Naive thymus-derived CD4-positive, alpha-beta T cell (primary cell): ENCODE measurements around the gene DNM3. TPM values are rescaled to one million over a fixed set of nuclear protein-coding genes. Genes with fewer than 3 reads are reported as not detected.
A peak's percentile ranks its signal among the peaks of the same experiment; 100 is the strongest.

ENCODE experiments used
- ATAC-seq: fragments of 150-1000 bp; cut with Tn5 transposase; 2 replicates; pipeline ENCODE4 v1.10.0; 2021; ENCODE audit warnings: mild to moderate bottlenecking, moderate library complexity
- CTCF ChIA-PET: fragments of 350-600 bp; sonication (Branson Sonifier 250); formaldehyde crosslinking; loops from one replicate; lab custom pipeline; 2021; ENCODE audit warnings: antibody characterized with exemption; lab: Charles Lee
- POLR2A ChIA-PET: fragments of 350-600 bp; sonication (Branson Sonifier 250); formaldehyde crosslinking; loops from one replicate; lab custom pipeline; 2021; ENCODE audit warnings: antibody characterized with exemption, inconsistent platforms; lab: Charles Lee
- DNase-seq, 9 donors: peaks; one replicate each; pipeline versions ENCODE4 v3.0.0 to v3.0.0-alpha.2; 2020 to 2022; ENCODE audit warnings: mixed read lengths in 1 of 9
- H3K27ac ChIP-seq: one replicate; pipeline ENCODE4 v1.7.0; 2013; ENCODE audit warnings: mild to moderate bottlenecking, low read depth, low read length, moderate library complexity
- H3K27me3 ChIP-seq, 2 donors: one replicate each; pipeline ENCODE4 v1.7.0; 2013; ENCODE audit warnings: low read length in 2 of 2, mild to moderate bottlenecking in 2 of 2, moderate library complexity in 2 of 2; ENCODE audit not compliant: control insufficient read depth in 2 of 2, insufficient read depth in 2 of 2
- H3K36me3 ChIP-seq, 3 experiments: 1 replicate in 2 of 3; 2 replicates in 1 of 3; pipeline ENCODE4 v1.7.0; 2013; ENCODE audit warnings: low read length in 3 of 3, mild to moderate bottlenecking in 3 of 3, moderate library complexity in 1 of 3; ENCODE audit not compliant: insufficient read depth in 3 of 3, control insufficient read depth in 2 of 3
- H3K4me1 ChIP-seq, 2 donors: one replicate each; pipeline ENCODE4 v1.7.0; 2013; ENCODE audit warnings: low read length in 2 of 2, mild to moderate bottlenecking in 2 of 2, moderate library complexity in 1 of 2; ENCODE audit not compliant: control insufficient read depth in 2 of 2, insufficient read depth in 2 of 2
- H3K4me3 ChIP-seq: 2 replicates; pipeline ENCODE4 v1.7.0; 2013; ENCODE audit warnings: mild to moderate bottlenecking, low read length
- H3K9me3 ChIP-seq, 3 experiments: 1 replicate in 2 of 3; 2 replicates in 1 of 3; pipeline ENCODE4 v1.7.0; 2013; ENCODE audit warnings: low read length in 3 of 3; ENCODE audit not compliant: control insufficient read depth in 2 of 3
- H3K27ac Mint-ChIP-seq, 9 donors: one replicate each; pipeline ENCODE4 v1.8.0; 2020 to 2022; ENCODE audit warnings: mixed read lengths in 9 of 9, mild to moderate bottlenecking in 8 of 9, moderate library complexity in 5 of 9, inconsistent platforms in 2 of 9
- H3K27me3 Mint-ChIP-seq, 5 donors: one replicate each; pipeline ENCODE4 v1.8.0; 2021 to 2022; ENCODE audit warnings: mixed read lengths in 5 of 5, mild to moderate bottlenecking in 1 of 5
- H3K36me3 Mint-ChIP-seq, 5 donors: one replicate each; pipeline ENCODE4 v1.8.0; 2020 to 2022; ENCODE audit warnings: mixed read lengths in 5 of 5, mild to moderate bottlenecking in 3 of 5, inconsistent platforms in 1 of 5
- H3K4me1 Mint-ChIP-seq, 7 donors: one replicate each; pipeline ENCODE4 v1.8.0; 2020 to 2022; ENCODE audit warnings: mixed read lengths in 7 of 7, mild to moderate bottlenecking in 3 of 7, inconsistent platforms in 1 of 7
- H3K4me3 Mint-ChIP-seq, 10 donors: one replicate each; pipeline ENCODE4 v1.8.0; 2020 to 2022; ENCODE audit warnings: mild to moderate bottlenecking in 10 of 10, mixed read lengths in 10 of 10, moderate library complexity in 6 of 10, inconsistent platforms in 2 of 10
- H3K9me3 Mint-ChIP-seq, 11 donors: one replicate each; pipeline ENCODE4 v1.8.0; 2020 to 2022; ENCODE audit warnings: mixed read lengths in 11 of 11, mild to moderate bottlenecking in 4 of 11, inconsistent platforms in 1 of 11, moderate library complexity in 1 of 11
- intact Hi-C, 2 donors: fragments of 100-400 bp; cut with micrococcal nuclease; formaldehyde crosslinking; loops; one replicate each; pipeline ENCODE4 v1.15.1; 2023
- polyA plus RNA-seq, 2 donors: library from polyadenylated mRNA; unstranded; fragments of 300-500 nt; fragmentation: Illumina TruSeq; gene quantifications; one replicate each; pipeline ENCODE4 v1.2.3, GENCODE V29; 2021
- total RNA-seq, 6 experiments: library from RNA in 5 of 6; stranded (reverse) in 5 of 6; gene quantifications; 1 replicate in 5 of 6; 2 replicates in 1 of 6; pipeline ENCODE4 v1.2.3 and lab custom pipeline; 2021 to 2026

Gene DNM3
- total and polyA plus RNA-seq, 7 experiments from 2014 or later = 1.2 to 2.5 (median 2.0) TPM

- no peaks in the 10 kb centered on the region for H3K27me3 ChIP-seq
- ATAC-seq = no peak
- POLR2A ChIA-PET = interaction anchor here (1.1 kb wide), 1 partner anchor 15 kb away, joined by 3 read pairs; no protein-coding TSS in a partner anchor
These were observed 291.5 kb downstream of the DNM3 start for GRCh38 chr1:172132836-172133235.

GRCh38 chr1:172134087-172134731 lies 292.9 kb downstream of the DNM3 start:
- intact Hi-C loops = no loop called here

More at GRCh38 chr1:172132836-172133235, 291.5 kb downstream of the DNM3 start:
- no peaks in the 10 kb centered on the region for H3K36me3 ChIP-seq
- no peaks in the 10 kb centered on the region for H3K4me1 ChIP-seq
- intact Hi-C loops = no loop called here
- H3K9me3 ChIP-seq = no peaks in the 10 kb centered on the region
- CTCF ChIA-PET = interaction anchor here (0.9 to 1.7 kb wide), 2 partner anchors 266 to 269 kb away, joined by 3 to 6 read pairs; no protein-coding TSS in a partner anchor
- H3K4me3 Mint-ChIP-seq = no peak overlapping the region
- H3K9me3 Mint-ChIP-seq = peaks cover 0 to 9% (median 0%) of the 10 kb centered on the region in 11 donors
- H3K4me3 ChIP-seq = no peak overlapping the region
- DNase-seq = no peak
- H3K4me1 Mint-ChIP-seq = peaks cover 0 to 12% (median 0%) of the 10 kb centered on the region in 7 donors
- H3K36me3 Mint-ChIP-seq = peaks cover 0 to 23% (median 0%) of the 10 kb centered on the region in 5 donors
- peaks cover 0 to 2% (median 0%) of the 10 kb centered on the region in 5 donors for H3K27me3 Mint-ChIP-seq
- no peak overlapping the region for H3K27ac Mint-ChIP-seq
- no peak overlapping the region for H3K27ac ChIP-seq

GRCh38 chr1:172135076-172135672 lies 293.9 kb downstream of the DNM3 start:
- Mint-ChIP-seq H3K27ac (no peak overlapping the region), H3K9me3 (no peaks in the 10 kb centered on the region), H3K27me3 (no peaks in the 10 kb centered on the region), H3K36me3 (peaks cover 0 to 15% (median 0%) of the 10 kb centered on the region in 5 donors), H3K4me1 (peaks cover 0 to 12% (median 0%) of the 10 kb centered on the region in 7 donors), H3K4me3 (no peak overlapping the region)
- Histone ChIP-seq H3K9me3 (no peaks in the 10 kb centered on the region), H3K4me1 (no peaks in the 10 kb centered on the region), H3K27ac (no peak overlapping the region), H3K27me3 (no peaks in the 10 kb centered on the region), H3K36me3 (no peaks in the 10 kb centered on the region), H3K4me3 (no peak overlapping the region)
- CTCF ChIA-PET = interaction anchor here (0.6 to 1.3 kb wide), 3 partner anchors 45 to 293 kb away, joined by 3 to 5 read pairs (median 4); no protein-coding TSS in a partner anchor
- POLR2A ChIA-PET = interaction anchor here (0.8 kb wide), 1 partner anchor 38 kb away, joined by 3 read pairs; no protein-coding TSS in a partner anchor
- intact Hi-C loops = loop anchor here (1.0 to 5.0 kb wide), 5 partner anchors 45 to 264 kb away; no protein-coding TSS in a partner anchor
- ATAC-seq (peak; percentile 48), DNase-seq (peak in 6 of 9 donors; percentile 9 to 37 (median 22))

More at GRCh38 chr1:172134087-172134731, 292.9 kb downstream of the DNM3 start:
- CTCF ChIA-PET = interaction anchor here (0.6 to 1.7 kb wide), 5 partner anchors 44 to 297 kb away, joined by 3 to 6 read pairs (median 4); no protein-coding TSS in a partner anchor
- DNase-seq = no peak
- Histone ChIP-seq H3K4me3 (no peak overlapping the region), H3K36me3 (no peaks in the 10 kb centered on the region), H3K9me3 (no peaks in the 10 kb centered on the region), H3K27me3 (no peaks in the 10 kb centered on the region), H3K27ac (no peak overlapping the region), H3K4me1 (no peaks in the 10 kb centered on the region)
- POLR2A ChIA-PET = interaction anchor here (0.6 to 0.8 kb wide), 3 partner anchors 38 to 260 kb away, joined by 3 read pairs; no protein-coding TSS in a partner anchor
- H3K36me3 Mint-ChIP-seq = peaks cover 0 to 19% (median 0%) of the 10 kb centered on the region in 5 donors
- peak overlapping the region in 1 of 9 donors; percentile 28 for H3K27ac Mint-ChIP-seq
- H3K4me3 Mint-ChIP-seq = no peak overlapping the region
- peaks cover 0 to 6% (median 0%) of the 10 kb centered on the region in 11 donors for H3K9me3 Mint-ChIP-seq
- peaks cover 0 to 12% (median 0%) of the 10 kb centered on the region in 7 donors for H3K4me1 Mint-ChIP-seq
- no peak for ATAC-seq
- H3K27me3 Mint-ChIP-seq = peaks cover 0 to 2% (median 0%) of the 10 kb centered on the region in 5 donors

- H3K4me1 ChIP-seq = no peaks in the 10 kb centered on the region
- ChIA-PET CTCF (no interaction called here), POLR2A (no interaction called here)
- no peak for ATAC-seq
- Mint-ChIP-seq H3K4me3 (no peak overlapping the region), H3K27ac (no peak overlapping the region), H3K4me1 (peaks cover 0 to 12% (median 0%) of the 10 kb centered on the region in 7 donors), H3K27me3 (no peaks in the 10 kb centered on the region), H3K36me3 (peaks cover 0 to 15% (median 0%) of the 10 kb centered on the region in 5 donors), H3K9me3 (no peaks in the 10 kb centered on the region)
- DNase-seq = no peak
- H3K9me3 ChIP-seq = no peaks in the 10 kb centered on the region
- no peak overlapping the region for H3K4me3 ChIP-seq
- no peaks in the 10 kb centered on the region for H3K36me3 ChIP-seq
- no peak overlapping the region for H3K27ac ChIP-seq
- H3K27me3 ChIP-seq = no peaks in the 10 kb centered on the region
- intact Hi-C loops = loop anchor here (1.0 to 5.0 kb wide), 5 partner anchors 46 to 263 kb away; no protein-coding TSS in a partner anchor
These were observed 294.8 kb downstream of the DNM3 start for GRCh38 chr1:172135978-172136610.

GRCh38 chr1:172136925-172137324 lies 295.6 kb downstream of the DNM3 start:
- no peaks in the 10 kb centered on the region for H3K4me1 ChIP-seq
- H3K9me3 ChIP-seq = no peaks in the 10 kb centered on the region
- no peaks in the 10 kb centered on the region for H3K9me3 Mint-ChIP-seq
- H3K36me3 Mint-ChIP-seq = peaks cover 0 to 15% (median 0%) of the 10 kb centered on the region in 5 donors
- peaks cover 0 to 12% (median 0%) of the 10 kb centered on the region in 7 donors for H3K4me1 Mint-ChIP-seq
- ChIA-PET CTCF (no interaction called here), POLR2A (no interaction called here)
- H3K4me3 ChIP-seq = no peak overlapping the region
- H3K27ac Mint-ChIP-seq = no peak overlapping the region
- no peak overlapping the region for H3K4me3 Mint-ChIP-seq
- DNase-seq = no peak
- no peaks in the 10 kb centered on the region for H3K27me3 Mint-ChIP-seq
- no peak overlapping the region for H3K27ac ChIP-seq
- no peaks in the 10 kb centered on the region for H3K36me3 ChIP-seq
- H3K27me3 ChIP-seq = no peaks in the 10 kb centered on the region
- ATAC-seq = no peak
- intact Hi-C loops = loop anchor here (5.0 kb wide), 2 partner anchors 45 to 260 kb away; no protein-coding TSS in a partner anchor
